ENCODE data around the gene OSBP2.

- TF ChIP-seq CTCF (IDR thresholded peaks at IDR 0.05), result peak; percentile 66 to 92 (median 78)
- peak in 1 of 2 donors; percentile 34 for TF ChIP-seq POLR2A (IDR thresholded peaks at IDR 0.05)
Measured at GRCh38 chr22:30947816-30948454, 253.3 kb downstream of the OSBP2 start.
